MM.1S (cell line): Measurements from ENCODE around the gene PATJ.

Experiments
- DNase-seq: peaks from one replicate; pipeline ENCODE4 v3.0.0-alpha.2; 2015
- H2AFZ ChIP-seq: fragments of 300-600 bp; sonication (generic); 2 replicates; pipeline ENCODE4 v1.6.0; 2016; ENCODE audit warnings: antibody characterized with exemption, low read length
- H3F3A ChIP-seq: fragments of 300-600 bp; sonication (generic); 2 replicates; pipeline ENCODE4 v1.6.1; 2016; ENCODE audit warnings: mild to moderate bottlenecking, antibody characterized with exemption, low read length, moderate library complexity, mixed read lengths; ENCODE audit not compliant: insufficient read depth
- H3K27ac ChIP-seq: fragments of 300-600 bp; sonication (generic); 2 replicates; pipeline ENCODE4 v1.5.1; 2016; ENCODE audit warnings: mild to moderate bottlenecking, low read length
- H3K27me3 ChIP-seq: fragments of 300-600 bp; sonication (generic); replicated peaks from 2 replicates; pipeline ENCODE4 v1.6.0; 2016; ENCODE audit warnings: low read length; ENCODE audit not compliant: insufficient read depth
- H3K36me3 ChIP-seq: fragments of 300-600 bp; sonication (generic); replicated peaks from 2 replicates; pipeline ENCODE4 v1.6.1; 2016; ENCODE audit warnings: mild to moderate bottlenecking, low read length, mixed read lengths; ENCODE audit not compliant: insufficient read depth
- H3K4me1 ChIP-seq: fragments of 300-600 bp; sonication (generic); 2 replicates; pipeline ENCODE4 v1.6.1; 2016; ENCODE audit warnings: low read length, mixed read lengths
- H3K4me2 ChIP-seq: fragments of 300-600 bp; sonication (generic); 2 replicates; pipeline ENCODE4 v1.6.0; 2016; ENCODE audit warnings: low read depth, low read length
- H3K4me3 ChIP-seq: fragments of 300-600 bp; sonication (generic); 2 replicates; pipeline ENCODE4 v1.5.1; 2016; ENCODE audit warnings: low read length, mixed read lengths
- H3K79me2 ChIP-seq: fragments of 300-600 bp; sonication (generic); 2 replicates; pipeline ENCODE4 v1.6.1; 2016; ENCODE audit warnings: mixed run types, low read length, mixed read lengths
- H3K9ac ChIP-seq: fragments of 300-600 bp; sonication (generic); 2 replicates; pipeline ENCODE4 v1.6.1; 2016; ENCODE audit warnings: low read length, mixed read lengths
- H3K9me2 ChIP-seq: fragments of 300-600 bp; sonication (generic); replicated peaks from 2 replicates; pipeline ENCODE4 v1.6.1; 2016; ENCODE audit warnings: mild to moderate bottlenecking, low read length, mixed read lengths; ENCODE audit not compliant: insufficient read depth
- H3K9me3 ChIP-seq: fragments of 300-600 bp; sonication (generic); replicated peaks from 2 replicates; pipeline ENCODE4 v1.6.1; 2016; ENCODE audit warnings: mild to moderate bottlenecking, low read length, mixed read lengths; ENCODE audit not compliant: insufficient read depth
- H4K20me1 ChIP-seq: fragments of 300-600 bp; sonication (generic); 2 replicates; pipeline ENCODE4 v1.6.1; 2016; ENCODE audit warnings: mild to moderate bottlenecking, low read length, moderate library complexity, mixed read lengths; ENCODE audit not compliant: insufficient read depth
- CTCF ChIP-seq: fragments of 300-600 bp; sonication (generic); IDR thresholded peaks from 2 replicates; pipeline ENCODE4 v1.5.1; 2016; ENCODE audit warnings: antibody characterized with exemption, low read length, mixed read lengths
- EZH2 ChIP-seq: fragments of 300-600 bp; sonication (generic); optimal IDR thresholded peaks from 2 replicates; pipeline ENCODE3; 2017; ENCODE audit warnings: low read depth, mild to moderate bottlenecking, antibody characterized with exemption, low read length, mixed read lengths
- EZH2phosphoT487 ChIP-seq: fragments of 300-600 bp; sonication (generic); IDR thresholded peaks from 2 replicates; pipeline ENCODE4 v1.6.1; 2018; ENCODE audit warnings: antibody characterized with exemption, low read length

Gene PATJ

GRCh38 chr1:62109124-62109523, 366.8 kb downstream of the PATJ start:
- Histone ChIP-seq H3K9ac (no peak overlapping the region), H3K36me3 (no peaks in the 10 kb centered on the region), H3K9me2 (no peaks in the 10 kb centered on the region), H2AFZ (no peak overlapping the region), H4K20me1 (no peaks in the 10 kb centered on the region), H3K27ac (no peak overlapping the region), H3K4me1 (no peaks in the 10 kb centered on the region), H3K9me3 (no peaks in the 10 kb centered on the region), H3K4me3 (no peak overlapping the region), H3K4me2 (no peak overlapping the region), H3K79me2 (no peaks in the 10 kb centered on the region), H3K27me3 (no peaks in the 10 kb centered on the region), H3F3A (no peaks in the 10 kb centered on the region)
- DNase-seq: no peak
- TF ChIP-seq EZH2phosphoT487 (no peak), CTCF (no peak)

GRCh38 chr1:62110198-62110817, 368.0 kb downstream of the PATJ start:
- H4K20me1 ChIP-seq: no peaks in the 10 kb centered on the region
- no peaks in the 10 kb centered on the region for H3K9me3 ChIP-seq
- H3K4me1 ChIP-seq: no peaks in the 10 kb centered on the region
- no peak overlapping the region for H3K27ac ChIP-seq
- no peaks in the 10 kb centered on the region for H3K9me2 ChIP-seq
- no peaks in the 10 kb centered on the region for H3F3A ChIP-seq
- H3K4me3 ChIP-seq: no peak overlapping the region
- no peaks in the 10 kb centered on the region for H3K79me2 ChIP-seq
- no peaks in the 10 kb centered on the region for H3K27me3 ChIP-seq
- no peaks in the 10 kb centered on the region for H3K36me3 ChIP-seq
- no peak overlapping the region for H3K9ac ChIP-seq
- no peak for DNase-seq
- no peak overlapping the region for H3K4me2 ChIP-seq
- no peak overlapping the region for H2AFZ ChIP-seq
- TF ChIP-seq EZH2phosphoT487 (no peak), CTCF (no peak), EZH2 (no peak)

- H4K20me1 ChIP-seq: no peaks in the 10 kb centered on the region
- DNase-seq: no peak
- H2AFZ ChIP-seq: no peak overlapping the region
- no peaks in the 10 kb centered on the region for H3F3A ChIP-seq
- no peak overlapping the region for H3K9ac ChIP-seq
- H3K27ac ChIP-seq: no peak overlapping the region
- no peak overlapping the region for H3K4me2 ChIP-seq
- H3K9me3 ChIP-seq: no peaks in the 10 kb centered on the region
- no peaks in the 10 kb centered on the region for H3K79me2 ChIP-seq
- H3K4me3 ChIP-seq: no peak overlapping the region
- no peaks in the 10 kb centered on the region for H3K9me2 ChIP-seq
- no peak for TF ChIP-seq EZH2phosphoT487
- no peak for TF ChIP-seq EZH2
- TF ChIP-seq CTCF: no peak
- no peaks in the 10 kb centered on the region for H3K36me3 ChIP-seq
- no peaks in the 10 kb centered on the region for H3K4me1 ChIP-seq
- H3K27me3 ChIP-seq: no peaks in the 10 kb centered on the region
Measured at GRCh38 chr1:62111084-62111483, 368.8 kb downstream of the PATJ start.
